Body of pancreas (tissue), 4 donors: ENCODE data around the gene DSCAM.

ENCODE experiments used
- CTCF ChIP-seq, 7 experiments: fragments of 450-650 bp in 4 of 7; fragments of 200-600 bp in 3 of 7; sonication (generic) in 3 of 7; IDR thresholded peaks; one replicate each; pipeline ENCODE4 v1.5.1; 2016 to 2019; ENCODE audit warnings: antibody characterized with exemption in 7 of 7
- POLR2A ChIP-seq, 3 donors: fragments of 450-650 bp; IDR thresholded peaks; one replicate each; pipeline ENCODE4 v1.6.1; 2016; ENCODE audit warnings: antibody characterized with exemption in 3 of 3, mild to moderate bottlenecking in 2 of 3

GRCh38 chr21:40043423-40043822 is 803.5 kb downstream of the DSCAM start:
- TF ChIP-seq CTCF (IDR thresholded peaks at IDR 0.05) (no peak), POLR2A (IDR thresholded peaks at IDR 0.05) (no peak)
